SK-N-SH (cell line): ENCODE measurements around the gene ASB4. TPM values are rescaled to one million over a fixed set of nuclear protein-coding genes. Genes with fewer than 3 reads are reported as not detected.

Source experiments
- CTCF ChIA-PET: fragments of 300-600, 350-600 bp; formaldehyde crosslinking; extraction: SDS; loops from one replicate; lab custom pipeline; 2021; lab: Yijun Ruan, JAX
- POLR2A ChIA-PET: fragments of 350-600 bp; sonication (Branson Sonifier 250); formaldehyde crosslinking; extraction: SDS; loops from one replicate; lab custom pipeline; 2020; ENCODE audit warnings: antibody characterized with exemption, inconsistent platforms; lab: Yijun Ruan, JAX
- DNase-seq: peaks from one replicate; pipeline ENCODE4 v3.0.0; 2012
- H2AFZ ChIP-seq: fragments of 200-600 bp; sonication (generic); 2 replicates; pipeline ENCODE4 v1.8.1; 2016; ENCODE audit warnings: antibody characterized with exemption, mild to moderate bottlenecking, low read depth
- H3F3A ChIP-seq: fragments of 200-600 bp; sonication (generic); replicated peaks from 2 replicates; pipeline ENCODE3; 2016; ENCODE audit warnings: antibody characterized with exemption, mild to moderate bottlenecking; ENCODE audit not compliant: insufficient read depth
- H3K27ac ChIP-seq, 2 experiments: fragments of 200-500 bp in 1 of 2; fragments of 200-600 bp in 1 of 2; sonication (Bioruptor generic) in 1 of 2; sonication (generic), shearing (Covaris generic) in 1 of 2; 2 replicates each; pipeline versions ENCODE4 v1.5.1 to v1.6.1; 2014 to 2016; ENCODE audit warnings: low read depth in 2 of 2, inconsistent platforms in 1 of 2, low read length in 1 of 2, mild to moderate bottlenecking in 1 of 2, mixed read lengths in 1 of 2
- H3K27me3 ChIP-seq: fragments of 200-600 bp; sonication (generic), shearing (Covaris generic); 2 replicates; pipeline ENCODE4 v1.6.1; 2016; ENCODE audit warnings: mixed run types; ENCODE audit not compliant: insufficient read depth
- H3K36me3 ChIP-seq, 2 experiments: fragments of 200-500 bp in 1 of 2; fragments of 200-600 bp in 1 of 2; sonication (Bioruptor generic) in 1 of 2; sonication (generic) in 1 of 2; replicated peaks in 1 of 2; 2 replicates each; pipeline versions ENCODE3 to v1.5.1; 2014 to 2016; ENCODE audit warnings: low read length in 1 of 2, mild to moderate bottlenecking in 1 of 2; ENCODE audit not compliant: insufficient read depth in 2 of 2, control insufficient read depth in 1 of 2
- H3K4me1 ChIP-seq, 2 experiments: fragments of 200-500 bp in 1 of 2; fragments of 200-600 bp in 1 of 2; sonication (Bioruptor generic) in 1 of 2; sonication (generic), shearing (Covaris generic) in 1 of 2; 2 replicates each; pipeline versions ENCODE4 v1.5.1 to v1.6.1; 2014 to 2016; ENCODE audit warnings: low read depth in 1 of 2, low read length in 1 of 2, mixed run types in 1 of 2; ENCODE audit not compliant: insufficient read depth in 2 of 2, control insufficient read depth in 1 of 2
- H3K4me2 ChIP-seq: fragments of 200-600 bp; sonication (generic), shearing (Covaris generic); 2 replicates; pipeline ENCODE4 v1.6.1; 2017; ENCODE audit warnings: mixed run types
- H3K4me3 ChIP-seq, 2 experiments: fragments of 200-500 bp in 1 of 2; fragments of 200-600 bp in 1 of 2; sonication (Bioruptor generic) in 1 of 2; sonication (generic), shearing (Covaris generic) in 1 of 2; 2 replicates each; pipeline versions ENCODE4 v1.5.1 to v1.8.1; 2014 to 2016; ENCODE audit warnings: low read depth in 2 of 2, inconsistent platforms in 1 of 2, low read length in 1 of 2, mild to moderate bottlenecking in 1 of 2, mixed read lengths in 1 of 2, moderate library complexity in 1 of 2
- H3K79me2 ChIP-seq: fragments of 200-600 bp; sonication (generic); 2 replicates; pipeline ENCODE4 v1.8.1; 2017; ENCODE audit warnings: mild to moderate bottlenecking; ENCODE audit not compliant: insufficient read depth
- H3K9ac ChIP-seq: fragments of 200-600 bp; sonication (generic); 2 replicates; pipeline ENCODE4 v1.6.1; 2017; ENCODE audit warnings: mixed run types
- H3K9me2 ChIP-seq: fragments of 200-600 bp; sonication (generic); 2 replicates; pipeline ENCODE4 v1.6.1; 2017; ENCODE audit warnings: mixed run types
- H3K9me3 ChIP-seq: fragments of 200-600 bp; sonication (generic); 2 replicates; pipeline ENCODE4 v1.6.1; 2017; ENCODE audit warnings: mixed run types, mild to moderate bottlenecking, moderate library complexity
- H4K20me1 ChIP-seq: fragments of 200-600 bp; sonication (generic); 2 replicates; pipeline ENCODE4 v1.6.1; 2017; ENCODE audit warnings: mild to moderate bottlenecking, mixed run types; ENCODE audit not compliant: insufficient read depth
- CHD2 ChIP-seq: fragments of 150-350 bp; IDR thresholded peaks from 2 replicates; pipeline ENCODE4 v1.6.1; 2018; ENCODE audit warnings: low read length; ENCODE audit not compliant: partially characterized antibody
- ELF1 ChIP-seq: IDR thresholded peaks from 2 replicates; pipeline ENCODE4 v1.4.0; 2012
- EP300 ChIP-seq, 2 experiments: IDR thresholded peaks; 2 replicates each; pipeline versions ENCODE4 v1.4.0 to v1.6.1; 2012; ENCODE audit warnings: borderline replicate concordance in 1 of 2, low read depth in 1 of 2, low read length in 1 of 2
- EZH2phosphoT487 ChIP-seq: fragments of 200-600 bp; sonication (generic); IDR thresholded peaks from 2 replicates; pipeline ENCODE4 v1.6.1; 2017; ENCODE audit warnings: low read depth, mixed run types, mild to moderate bottlenecking, antibody characterized with exemption, moderate library complexity, borderline replicate concordance
- FOSL2 ChIP-seq: IDR thresholded peaks from 2 replicates; pipeline ENCODE4 v1.4.0; 2012; ENCODE audit warnings: low read depth, mild to moderate bottlenecking, moderate library complexity, borderline replicate concordance
- FOXJ3 ChIP-seq: sonication (generic); formaldehyde crosslinking; IDR thresholded peaks from 2 replicates; pipeline ENCODE4 v1.5.1; 2020; ENCODE audit warnings: mild to moderate bottlenecking, missing genetic modification reagents
- FOXM1 ChIP-seq: IDR thresholded peaks from 2 replicates; pipeline ENCODE4 v1.4.0; 2012; ENCODE audit warnings: low read depth, mild to moderate bottlenecking
- GABPA ChIP-seq: IDR thresholded peaks from 2 replicates; pipeline ENCODE4 v1.4.0; 2012; ENCODE audit warnings: low read depth, mild to moderate bottlenecking
- JUND ChIP-seq: IDR thresholded peaks from 2 replicates; pipeline ENCODE4 v1.4.0; 2012
- MEF2A ChIP-seq: IDR thresholded peaks from 2 replicates; pipeline ENCODE4 v1.4.0; 2012; ENCODE audit warnings: low read depth, borderline replicate concordance
- NRF1 ChIP-seq: IDR thresholded peaks from 2 replicates; pipeline ENCODE4 v1.6.1; 2012; ENCODE audit warnings: low read depth, mild to moderate bottlenecking, low read length
- SIN3A ChIP-seq: IDR thresholded peaks from 2 replicates; pipeline ENCODE4 v1.6.1; 2012; ENCODE audit warnings: low read depth, mild to moderate bottlenecking, low read length, moderate library complexity, borderline replicate concordance
- TCF12 ChIP-seq: IDR thresholded peaks from 2 replicates; pipeline ENCODE4 v1.4.0; 2012
- TEAD4 ChIP-seq: IDR thresholded peaks from 2 replicates; pipeline ENCODE4 v1.4.0; 2012; ENCODE audit warnings: mild to moderate bottlenecking, borderline replicate concordance; ENCODE audit not compliant: insufficient read depth
- YY1 ChIP-seq: IDR thresholded peaks from 2 replicates; pipeline ENCODE4 v1.4.0; 2012; ENCODE audit warnings: low read depth, mild to moderate bottlenecking
- WGBS: methylation state at CpG from one replicate; pipeline ENCODE4 v1.1.6; 2017; ENCODE audit warnings: low lambda C conversion rate; 5-methylcytosine and 5-hydroxymethylcytosine counted together
- polyA plus RNA-seq, 3 experiments: library from polyadenylated mRNA; depleted of rRNA; stranded (reverse); fragments of >200 nt; gene quantifications; 2 replicates each; pipeline ENCODE4 v1.2.3, GENCODE V29; 2012
- TF ChIP-seq, protein P1 (sequence below): IDR thresholded peaks from 2 replicates; pipeline ENCODE4 v1.6.1; 2012; ENCODE audit warnings: mild to moderate bottlenecking, low read depth, low read length, moderate library complexity
- TF ChIP-seq, protein P2 (sequence below): IDR thresholded peaks from 2 replicates; pipeline ENCODE4 v1.4.0; 2012; ENCODE audit warnings: low read depth, borderline replicate concordance
- TF ChIP-seq, protein P3 (sequence below): fragments of 200-600 bp; sonication (generic); IDR thresholded peaks from 2 replicates; pipeline ENCODE4 v1.6.1; 2017; ENCODE audit warnings: antibody characterized with exemption, mild to moderate bottlenecking, moderate library complexity
- TF ChIP-seq, protein P4 (sequence below): IDR thresholded peaks from 2 replicates; pipeline ENCODE4 v1.4.0; 2012; ENCODE audit warnings: low read depth
- TF ChIP-seq, protein P5 (sequence below): fragments of 150-350 bp; IDR thresholded peaks from 2 replicates; pipeline ENCODE4 v1.6.1; 2016; ENCODE audit warnings: mild to moderate bottlenecking, low read depth, low read length

Gene ASB4
- polyA plus RNA-seq, 1 of the 3 experiments (the other 2 are of a cell fraction) = not detected

DNA sequence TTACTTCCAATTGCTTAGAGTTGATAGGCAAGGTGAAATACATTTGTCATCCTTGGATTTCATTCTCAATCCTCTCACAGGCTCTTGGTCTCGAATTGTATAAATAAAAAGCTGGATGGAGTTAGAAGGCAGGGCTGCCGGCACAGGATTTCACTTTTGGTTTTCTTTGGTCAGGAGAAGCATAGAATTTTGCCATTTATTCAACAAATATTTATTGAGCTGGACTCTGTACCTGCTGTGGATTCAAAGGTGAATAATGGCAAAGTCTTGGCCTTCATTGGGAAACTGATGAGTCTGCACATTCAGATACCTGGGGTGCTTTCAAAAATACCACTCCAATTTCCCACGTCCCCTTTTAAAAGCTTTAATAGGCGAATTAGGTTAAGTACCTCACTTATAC, 60.9 kb downstream of the ASB4 start:
- Histone ChIP-seq H4K20me1 (no peaks in the 10 kb centered on the region), H3K4me1 (peaks cover 0 to 14% of the 10 kb centered on the region in 2 experiments; a peak in 2 of 4 replicates), H3K9ac (no peak overlapping the region), H3K9me3 (no peaks in the 10 kb centered on the region), H3K36me3 (no peaks in the 10 kb centered on the region), H3K27me3 (peaks cover 22% of the 10 kb centered on the region; the same call in 1 of the 2 replicates), H2AFZ (no peak overlapping the region), H3K4me2 (no peak overlapping the region), H3K9me2 (no peaks in the 10 kb centered on the region), H3K79me2 (no peaks in the 10 kb centered on the region), H3K4me3 (no peak overlapping the region), H3F3A (peaks cover 6% of the 10 kb centered on the region), H3K27ac (no peak overlapping the region)
- DNase-seq = no peak
- ChIA-PET POLR2A (no interaction called here), CTCF (interaction anchor here (2.5 to 26.6 kb wide), 2 partner anchors 18 to 144 kb away, joined by 8 to 530 read pairs; no protein-coding TSS in a partner anchor)
- TF ChIP-seq SIN3A (no peak), EP300 (IDR thresholded peaks at IDR 0.05; ENCODE audit: borderline replicate concordance in 1 of 2, low read depth in 1 of 2, low read length in 1 of 2) (no peak), TCF12 (no peak), EZH2phosphoT487 (no peak), JUND (no peak), MEF2A (no peak), TEAD4 (no peak), FOXJ3 (CRISPR knock-in tag) (no peak), CHD2 (no peak), FOSL2 (no peak), ELF1 (no peak), YY1 (no peak), GABPA (no peak), NRF1 (no peak), FOXM1 (no peak)
- TF ChIP-seq, protein P1, sequence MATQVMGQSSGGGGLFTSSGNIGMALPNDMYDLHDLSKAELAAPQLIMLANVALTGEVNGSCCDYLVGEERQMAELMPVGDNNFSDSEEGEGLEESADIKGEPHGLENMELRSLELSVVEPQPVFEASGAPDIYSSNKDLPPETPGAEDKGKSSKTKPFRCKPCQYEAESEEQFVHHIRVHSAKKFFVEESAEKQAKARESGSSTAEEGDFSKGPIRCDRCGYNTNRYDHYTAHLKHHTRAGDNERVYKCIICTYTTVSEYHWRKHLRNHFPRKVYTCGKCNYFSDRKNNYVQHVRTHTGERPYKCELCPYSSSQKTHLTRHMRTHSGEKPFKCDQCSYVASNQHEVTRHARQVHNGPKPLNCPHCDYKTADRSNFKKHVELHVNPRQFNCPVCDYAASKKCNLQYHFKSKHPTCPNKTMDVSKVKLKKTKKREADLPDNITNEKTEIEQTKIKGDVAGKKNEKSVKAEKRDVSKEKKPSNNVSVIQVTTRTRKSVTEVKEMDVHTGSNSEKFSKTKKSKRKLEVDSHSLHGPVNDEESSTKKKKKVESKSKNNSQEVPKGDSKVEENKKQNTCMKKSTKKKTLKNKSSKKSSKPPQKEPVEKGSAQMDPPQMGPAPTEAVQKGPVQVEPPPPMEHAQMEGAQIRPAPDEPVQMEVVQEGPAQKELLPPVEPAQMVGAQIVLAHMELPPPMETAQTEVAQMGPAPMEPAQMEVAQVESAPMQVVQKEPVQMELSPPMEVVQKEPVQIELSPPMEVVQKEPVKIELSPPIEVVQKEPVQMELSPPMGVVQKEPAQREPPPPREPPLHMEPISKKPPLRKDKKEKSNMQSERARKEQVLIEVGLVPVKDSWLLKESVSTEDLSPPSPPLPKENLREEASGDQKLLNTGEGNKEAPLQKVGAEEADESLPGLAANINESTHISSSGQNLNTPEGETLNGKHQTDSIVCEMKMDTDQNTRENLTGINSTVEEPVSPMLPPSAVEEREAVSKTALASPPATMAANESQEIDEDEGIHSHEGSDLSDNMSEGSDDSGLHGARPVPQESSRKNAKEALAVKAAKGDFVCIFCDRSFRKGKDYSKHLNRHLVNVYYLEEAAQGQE = no peak
- TF ChIP-seq, protein P2, sequence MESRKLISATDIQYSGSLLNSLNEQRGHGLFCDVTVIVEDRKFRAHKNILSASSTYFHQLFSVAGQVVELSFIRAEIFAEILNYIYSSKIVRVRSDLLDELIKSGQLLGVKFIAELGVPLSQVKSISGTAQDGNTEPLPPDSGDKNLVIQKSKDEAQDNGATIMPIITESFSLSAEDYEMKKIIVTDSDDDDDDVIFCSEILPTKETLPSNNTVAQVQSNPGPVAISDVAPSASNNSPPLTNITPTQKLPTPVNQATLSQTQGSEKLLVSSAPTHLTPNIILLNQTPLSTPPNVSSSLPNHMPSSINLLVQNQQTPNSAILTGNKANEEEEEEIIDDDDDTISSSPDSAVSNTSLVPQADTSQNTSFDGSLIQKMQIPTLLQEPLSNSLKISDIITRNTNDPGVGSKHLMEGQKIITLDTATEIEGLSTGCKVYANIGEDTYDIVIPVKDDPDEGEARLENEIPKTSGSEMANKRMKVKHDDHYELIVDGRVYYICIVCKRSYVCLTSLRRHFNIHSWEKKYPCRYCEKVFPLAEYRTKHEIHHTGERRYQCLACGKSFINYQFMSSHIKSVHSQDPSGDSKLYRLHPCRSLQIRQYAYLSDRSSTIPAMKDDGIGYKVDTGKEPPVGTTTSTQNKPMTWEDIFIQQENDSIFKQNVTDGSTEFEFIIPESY = no peak
- TF ChIP-seq, protein P3, sequence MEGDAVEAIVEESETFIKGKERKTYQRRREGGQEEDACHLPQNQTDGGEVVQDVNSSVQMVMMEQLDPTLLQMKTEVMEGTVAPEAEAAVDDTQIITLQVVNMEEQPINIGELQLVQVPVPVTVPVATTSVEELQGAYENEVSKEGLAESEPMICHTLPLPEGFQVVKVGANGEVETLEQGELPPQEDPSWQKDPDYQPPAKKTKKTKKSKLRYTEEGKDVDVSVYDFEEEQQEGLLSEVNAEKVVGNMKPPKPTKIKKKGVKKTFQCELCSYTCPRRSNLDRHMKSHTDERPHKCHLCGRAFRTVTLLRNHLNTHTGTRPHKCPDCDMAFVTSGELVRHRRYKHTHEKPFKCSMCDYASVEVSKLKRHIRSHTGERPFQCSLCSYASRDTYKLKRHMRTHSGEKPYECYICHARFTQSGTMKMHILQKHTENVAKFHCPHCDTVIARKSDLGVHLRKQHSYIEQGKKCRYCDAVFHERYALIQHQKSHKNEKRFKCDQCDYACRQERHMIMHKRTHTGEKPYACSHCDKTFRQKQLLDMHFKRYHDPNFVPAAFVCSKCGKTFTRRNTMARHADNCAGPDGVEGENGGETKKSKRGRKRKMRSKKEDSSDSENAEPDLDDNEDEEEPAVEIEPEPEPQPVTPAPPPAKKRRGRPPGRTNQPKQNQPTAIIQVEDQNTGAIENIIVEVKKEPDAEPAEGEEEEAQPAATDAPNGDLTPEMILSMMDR = no peak
- TF ChIP-seq, protein P4, sequence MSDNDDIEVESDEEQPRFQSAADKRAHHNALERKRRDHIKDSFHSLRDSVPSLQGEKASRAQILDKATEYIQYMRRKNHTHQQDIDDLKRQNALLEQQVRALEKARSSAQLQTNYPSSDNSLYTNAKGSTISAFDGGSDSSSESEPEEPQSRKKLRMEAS = no peak
- TF ChIP-seq, protein P5, sequence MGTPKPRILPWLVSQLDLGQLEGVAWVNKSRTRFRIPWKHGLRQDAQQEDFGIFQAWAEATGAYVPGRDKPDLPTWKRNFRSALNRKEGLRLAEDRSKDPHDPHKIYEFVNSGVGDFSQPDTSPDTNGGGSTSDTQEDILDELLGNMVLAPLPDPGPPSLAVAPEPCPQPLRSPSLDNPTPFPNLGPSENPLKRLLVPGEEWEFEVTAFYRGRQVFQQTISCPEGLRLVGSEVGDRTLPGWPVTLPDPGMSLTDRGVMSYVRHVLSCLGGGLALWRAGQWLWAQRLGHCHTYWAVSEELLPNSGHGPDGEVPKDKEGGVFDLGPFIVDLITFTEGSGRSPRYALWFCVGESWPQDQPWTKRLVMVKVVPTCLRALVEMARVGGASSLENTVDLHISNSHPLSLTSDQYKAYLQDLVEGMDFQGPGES = no peak
- WGBS = 34% methylated on average over 4 of the region's 4 CpGs
